ENCODE measurements around the gene LAMB1. TPM values are rescaled to one million over a fixed set of nuclear protein-coding genes. Genes with fewer than 3 reads are reported as not detected.
A peak's percentile ranks its signal among the peaks of the same experiment; 100 is the strongest.
"Not testable (repeated sequence)": the region's sequence is repeated elsewhere in the genome, so short reads cannot be mapped to it uniquely, and the experiment has no call there.

LAMB1 gene
- 20.0 TPM for polyA plus RNA-seq (2012; ENCODE audit: insufficient read depth, insufficient read length)

DNA sequence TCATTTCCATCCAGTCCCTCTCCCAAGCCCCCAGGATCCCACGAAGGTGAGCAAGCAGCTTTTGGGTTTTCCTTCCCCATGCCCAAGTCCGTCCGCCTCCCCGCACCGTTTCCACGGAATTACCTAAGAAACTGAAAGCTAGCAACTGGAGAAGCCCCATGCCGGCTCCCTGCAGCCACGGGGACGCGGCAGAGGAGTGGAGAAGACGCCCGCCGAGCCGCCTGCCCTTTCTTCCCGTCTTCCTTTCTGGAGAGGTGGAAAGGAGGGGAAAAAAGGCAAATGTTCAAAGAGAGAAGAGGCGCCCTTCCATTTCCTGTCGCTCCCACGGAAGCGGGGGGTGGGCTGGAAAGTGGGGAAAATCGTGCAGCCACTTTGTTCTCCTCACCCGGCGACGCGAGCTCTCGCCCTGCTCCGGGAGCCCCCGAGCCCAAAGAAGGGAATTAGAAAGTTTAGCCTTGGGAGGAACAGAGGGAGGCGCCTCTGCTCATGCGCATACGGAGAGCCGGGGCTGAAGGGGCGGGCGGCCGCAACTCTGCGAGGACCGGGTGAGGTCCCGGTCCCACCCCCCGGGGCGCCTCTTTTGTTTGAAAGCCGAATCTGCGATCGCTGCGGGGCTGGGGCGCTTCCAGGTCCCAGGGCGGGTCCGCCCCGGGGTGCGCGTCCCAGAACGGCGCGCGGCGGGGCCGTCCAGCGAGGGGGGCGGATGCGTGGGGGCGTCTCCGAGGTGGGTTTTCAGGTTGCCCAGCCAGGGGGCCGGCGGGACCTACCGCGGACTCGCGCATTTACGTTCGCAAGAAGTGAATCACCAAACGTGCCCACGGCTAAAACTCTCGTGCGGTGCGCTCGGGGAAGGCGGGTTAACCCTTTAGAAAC, at the start of gene LAMB1:
LAMB1 (minus strand) TSS at position 436 of the 873 bp plus-strand sequence; CDS start at position 160, 276 bp downstream.
- peak within 1 kb of the TSS; percentile 61 for H3K4me3 ChIP-seq (ENCODE audit: low read length)
- peak; percentile 12 for DNase-seq (ENCODE audit: low read depth, low spot score)

- H3K4me3 ChIP-seq (ENCODE audit: low read length) = no peak overlapping the region
- DNase-seq (ENCODE audit: low read depth, low spot score) = no peak
Measured at GRCh38 chr7:108051454-108051853, 48.5 kb upstream of the LAMB1 start.

DNA sequence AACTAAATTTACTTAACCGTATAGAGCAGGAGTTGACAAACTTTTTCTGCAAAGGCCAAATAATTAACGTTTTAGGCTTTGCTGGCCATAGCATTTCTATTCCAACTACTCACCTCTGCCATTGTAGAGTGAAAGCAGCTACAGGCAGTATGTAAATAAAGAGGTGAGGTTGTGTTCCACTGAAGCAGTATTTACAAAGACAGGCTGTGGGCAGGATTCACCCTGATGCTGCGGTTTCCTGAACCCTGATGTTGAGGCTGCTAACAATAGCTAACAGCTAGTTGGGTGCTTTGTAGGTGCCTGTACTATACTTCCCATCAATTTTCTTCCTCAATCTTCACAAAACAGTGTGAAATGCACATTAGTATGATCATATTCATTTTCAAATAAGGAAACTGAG, 47.0 kb upstream of the LAMB1 start:
- peak; percentile 68 for DNase-seq (ENCODE audit: low read depth, low spot score)
- no peak overlapping the region for H3K4me3 ChIP-seq (ENCODE audit: low read length)

DNA sequence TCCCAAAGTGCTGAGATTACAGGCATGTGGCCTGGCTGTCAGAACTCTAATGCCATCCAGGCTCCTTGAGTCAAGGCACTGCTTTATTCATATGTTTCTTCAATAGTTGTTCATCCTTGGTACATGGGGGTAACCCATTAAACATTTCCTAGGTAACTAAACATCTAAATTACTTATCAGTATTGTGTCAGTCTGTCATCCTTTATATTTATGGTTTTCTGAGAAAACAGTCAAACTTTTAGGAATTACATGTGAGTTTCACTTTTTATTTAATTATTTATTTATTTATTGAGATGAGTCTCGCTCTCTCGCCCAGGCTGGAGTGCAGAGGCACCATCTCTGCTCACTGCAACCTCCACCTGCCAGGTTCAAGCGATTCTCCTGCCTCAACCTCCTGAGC, 45.5 kb upstream of the LAMB1 start:
- no peak overlapping the region for H3K4me3 ChIP-seq (ENCODE audit: low read length)
- no peak for DNase-seq (ENCODE audit: low read depth, low spot score)

DNA sequence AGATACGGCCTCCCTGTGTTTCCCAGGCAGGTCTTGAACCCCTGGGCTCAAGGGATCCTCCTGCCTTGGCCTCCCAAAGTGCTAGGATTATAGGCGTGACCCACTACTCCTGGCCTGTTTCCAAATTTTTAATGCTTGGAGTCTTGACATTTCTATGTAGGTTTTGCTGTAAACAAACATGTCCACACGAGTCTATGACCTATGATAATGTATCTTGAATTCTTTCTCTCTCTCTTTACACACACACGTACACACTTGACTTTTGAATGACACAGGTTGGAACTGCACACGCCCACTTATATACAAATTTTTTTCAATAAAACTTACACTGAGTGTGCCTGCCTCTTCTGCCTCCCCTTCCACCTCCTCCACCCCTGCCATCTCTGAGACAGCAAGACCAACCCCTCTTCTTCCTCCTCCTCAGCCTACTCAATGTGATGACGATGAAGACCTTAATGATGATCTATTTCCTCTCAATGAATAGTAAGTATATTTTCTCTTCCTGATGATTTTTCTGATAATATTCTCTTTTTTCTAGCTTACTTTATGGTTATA, 44.1 kb upstream of the LAMB1 start:
- no peak for DNase-seq (ENCODE audit: low read depth, low spot score)
- H3K4me3 ChIP-seq (ENCODE audit: low read length) = no peak overlapping the region

DNA sequence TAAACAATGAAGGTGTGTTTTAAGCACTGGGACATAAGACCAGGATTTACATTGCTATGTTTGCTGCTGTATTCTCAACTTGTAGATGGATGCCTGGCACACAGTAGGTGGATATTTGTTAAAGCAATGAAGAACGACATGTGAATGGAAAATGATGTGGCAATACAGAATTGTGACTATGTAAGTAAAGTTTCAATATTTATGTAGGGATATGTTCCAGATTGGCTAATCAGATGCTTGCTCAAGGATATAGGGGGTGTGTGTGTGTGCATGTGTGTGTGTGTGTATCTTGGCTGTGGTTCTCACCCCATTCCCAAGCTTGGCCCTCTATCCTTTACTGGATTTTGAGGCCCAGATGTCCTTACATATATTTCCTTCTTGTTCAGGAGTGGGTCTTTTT, 42.7 kb upstream of the LAMB1 start:
- no peak overlapping the region for H3K4me3 ChIP-seq (ENCODE audit: low read length)
- no peak for DNase-seq (ENCODE audit: low read depth, low spot score)

- DNase-seq (ENCODE audit: low read depth, low spot score) = no peak
- H3K4me3 ChIP-seq (ENCODE audit: low read length) = no peak overlapping the region
Measured at GRCh38 chr7:108045154-108045553, 42.2 kb upstream of the LAMB1 start.

DNA sequence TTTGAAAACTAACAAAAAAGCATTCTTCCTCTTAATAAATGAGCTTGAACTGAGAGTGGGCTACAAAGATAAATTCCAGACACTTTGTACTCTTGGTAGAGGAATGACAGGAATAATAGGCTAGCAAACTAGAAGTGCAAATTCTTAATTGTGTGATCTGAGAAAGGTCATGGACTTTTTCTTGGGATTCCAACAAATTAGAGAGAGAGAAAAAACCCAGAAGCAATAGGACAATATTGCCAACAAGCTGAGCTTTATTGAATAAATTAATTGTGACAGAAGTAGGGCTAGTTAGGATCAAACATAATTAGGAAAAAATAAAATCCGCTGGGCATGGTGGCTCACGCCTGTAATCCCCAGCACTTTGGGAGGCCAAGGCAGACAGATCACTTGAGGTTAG, 41.4 kb upstream of the LAMB1 start:
- no peak overlapping the region for H3K4me3 ChIP-seq (ENCODE audit: low read length)
- DNase-seq (ENCODE audit: low read depth, low spot score) = no peak

- no peak for DNase-seq (ENCODE audit: low read depth, low spot score)
- H3K4me3 ChIP-seq (ENCODE audit: low read length) = no peak overlapping the region
Measured at GRCh38 chr7:108038986-108039385, 36.0 kb upstream of the LAMB1 start.

DNA sequence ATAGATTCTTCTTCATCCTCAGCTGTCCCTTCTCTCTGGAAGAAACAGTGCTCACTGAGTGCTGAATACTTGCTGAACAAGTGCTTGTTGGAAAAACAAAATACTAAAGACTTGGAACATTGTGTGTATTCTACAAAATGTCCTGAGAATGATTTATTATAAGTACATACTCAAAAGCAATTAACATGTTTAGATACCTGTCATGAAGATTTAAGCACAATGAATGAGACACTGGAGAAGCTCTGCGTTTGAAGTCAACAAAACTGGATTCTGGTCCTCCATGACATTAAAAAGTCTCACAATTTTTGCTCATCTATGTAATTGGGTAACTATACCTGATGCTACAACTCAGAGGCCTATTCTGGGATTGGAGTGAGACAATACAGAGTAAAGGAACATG, 34.8 kb upstream of the LAMB1 start:
- no peak overlapping the region for H3K4me3 ChIP-seq (ENCODE audit: low read length)
- DNase-seq (ENCODE audit: low read depth, low spot score) = no peak

DNA sequence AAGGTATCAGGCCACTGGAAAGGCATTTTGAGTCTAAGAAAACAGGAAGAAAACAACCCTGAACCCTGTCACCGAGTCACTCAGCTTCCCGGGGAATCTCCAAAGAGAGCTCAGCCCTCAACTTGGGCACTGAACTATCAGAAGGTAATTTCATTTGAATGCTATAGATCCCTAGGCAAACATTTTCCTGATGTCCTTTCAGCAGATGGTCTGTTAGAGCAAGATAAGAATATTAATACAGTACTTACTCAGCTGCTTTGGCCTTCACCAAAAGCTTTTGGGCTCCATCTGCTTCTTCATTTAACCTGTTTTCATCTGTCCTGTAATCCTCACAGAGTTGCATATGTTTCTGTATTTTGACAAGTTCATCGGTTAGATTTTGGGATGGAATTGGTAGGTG, 34.2 kb upstream of the LAMB1 start:
- no peak for DNase-seq (ENCODE audit: low read depth, low spot score)
- H3K4me3 ChIP-seq (ENCODE audit: low read length) = no peak overlapping the region

DNA sequence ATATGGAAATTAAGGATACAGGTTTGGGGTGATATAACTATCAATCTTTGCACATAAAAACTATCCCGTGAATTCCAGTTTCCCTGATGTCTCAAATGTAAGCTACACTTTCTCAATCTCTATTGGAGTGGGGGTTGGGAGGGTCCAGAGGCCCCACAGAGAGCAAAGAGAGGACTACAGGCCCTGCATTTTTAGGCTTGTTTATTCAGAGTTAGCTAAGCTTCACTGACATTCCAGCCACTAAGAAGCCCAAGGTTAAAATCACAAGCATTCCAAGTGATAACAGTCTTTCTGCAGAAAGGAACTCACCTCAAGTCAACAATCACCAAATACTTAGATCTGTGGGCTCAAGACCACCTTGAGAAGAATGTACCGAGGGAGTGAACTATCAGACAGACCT, 31.6 kb upstream of the LAMB1 start:
- no peak for DNase-seq (ENCODE audit: low read depth, low spot score)
- no peak overlapping the region for H3K4me3 ChIP-seq (ENCODE audit: low read length)

- no peak for DNase-seq (ENCODE audit: low read depth, low spot score)
- no peak overlapping the region for H3K4me3 ChIP-seq (ENCODE audit: low read length)
Measured at GRCh38 chr7:108033776-108034497, 31.0 kb upstream of the LAMB1 start.

DNA sequence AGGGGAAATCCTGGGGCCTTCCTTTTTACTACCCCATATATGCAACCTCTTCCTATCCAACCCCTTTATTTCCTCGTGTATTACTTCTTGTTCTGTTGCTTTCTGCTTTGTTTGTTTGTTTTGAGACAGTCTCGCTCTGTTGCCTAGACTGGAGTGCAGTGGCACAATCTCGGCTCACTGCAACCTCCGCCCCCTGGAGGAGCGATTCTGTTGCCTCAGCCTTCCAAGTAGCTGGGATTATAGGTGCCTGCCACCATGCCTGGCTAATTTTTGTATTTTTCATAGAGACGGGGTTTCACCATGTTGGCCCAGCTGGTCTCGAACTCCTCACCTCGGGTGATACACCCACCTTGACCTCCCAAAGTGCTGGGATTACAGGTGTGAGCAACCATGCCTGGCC, 30.3 kb upstream of the LAMB1 start:
- H3K4me3 ChIP-seq (ENCODE audit: low read length); DNase-seq (ENCODE audit: low read depth, low spot score): not testable (repeated sequence)

- H3K4me3 ChIP-seq (ENCODE audit: low read length) = no peak overlapping the region
- no peak for DNase-seq (ENCODE audit: low read depth, low spot score)
Measured at GRCh38 chr7:108030516-108030915, 27.6 kb upstream of the LAMB1 start.

GRCh38 chr7:108029034-108029433, 26.1 kb upstream of the LAMB1 start:
- no peak overlapping the region for H3K4me3 ChIP-seq (ENCODE audit: low read length)
- DNase-seq (ENCODE audit: low read depth, low spot score) = no peak

DNA sequence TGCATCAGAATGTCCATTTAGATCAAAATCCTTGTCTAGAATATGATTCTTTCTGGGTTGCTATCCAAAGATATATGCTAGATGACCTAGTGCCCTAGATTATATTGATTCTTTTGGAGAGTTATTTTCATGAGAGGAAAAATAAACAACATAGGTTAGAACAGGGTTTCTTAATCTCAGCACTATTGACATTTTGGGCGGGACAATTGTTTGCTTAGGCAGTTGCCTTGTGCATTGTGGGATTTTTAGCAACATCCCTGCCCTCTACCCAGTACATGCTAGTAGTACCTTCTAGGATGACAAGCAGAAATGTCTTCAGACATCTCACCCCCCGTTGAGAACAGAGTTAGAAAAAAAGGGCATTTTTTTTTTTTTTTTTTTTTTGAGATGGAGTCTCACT, 25.1 kb upstream of the LAMB1 start:
- DNase-seq (ENCODE audit: low read depth, low spot score) = no peak
- no peak overlapping the region for H3K4me3 ChIP-seq (ENCODE audit: low read length)

DNA sequence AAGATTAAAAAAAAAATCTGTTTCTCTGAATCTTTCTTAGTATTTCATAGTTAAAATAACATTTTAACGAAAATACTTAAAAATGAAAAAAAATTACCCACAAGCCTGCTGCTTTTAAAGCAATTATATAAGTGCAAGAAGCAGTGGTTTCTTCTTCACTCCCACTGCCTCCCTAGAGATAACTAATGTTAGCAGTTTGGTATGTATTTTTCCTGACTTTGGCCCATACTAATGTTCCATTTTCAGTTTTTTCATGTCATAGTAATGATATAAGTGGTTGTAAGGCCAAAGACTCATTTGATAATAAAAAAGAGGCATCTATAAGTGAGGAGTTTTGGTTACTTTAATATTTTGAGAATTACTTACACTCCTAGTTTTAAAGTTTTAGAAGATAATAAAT, 24.3 kb upstream of the LAMB1 start:
- no peak for DNase-seq (ENCODE audit: low read depth, low spot score)

DNA sequence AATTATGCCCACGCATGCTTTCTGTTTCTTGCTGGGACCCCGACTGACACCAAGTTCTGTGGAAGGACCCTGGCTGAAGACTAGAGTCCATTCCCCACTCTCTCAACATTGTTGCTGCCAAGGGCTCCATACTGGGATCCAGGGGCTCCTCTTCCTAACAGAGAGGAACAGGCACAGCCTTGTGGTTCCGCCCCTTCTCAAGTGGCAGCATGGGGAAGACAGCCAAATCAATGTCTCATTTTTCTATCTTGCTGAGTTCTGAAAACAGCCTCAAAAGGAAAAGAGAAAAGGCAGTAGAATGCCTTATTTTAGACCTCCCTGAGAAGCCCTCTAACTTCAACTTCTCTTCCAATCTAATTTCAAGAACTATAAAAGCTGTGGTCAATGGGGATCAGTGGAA, 23.7 kb upstream of the LAMB1 start:
- no peak overlapping the region for H3K4me3 ChIP-seq (ENCODE audit: low read length)
- DNase-seq (ENCODE audit: low read depth, low spot score) = no peak

More for the DNA sequence above, 24.3 kb upstream of the LAMB1 start:
- H3K4me3 ChIP-seq (ENCODE audit: low read length) = no peak overlapping the region

- no peak overlapping the region for H3K4me3 ChIP-seq (ENCODE audit: low read length)
- no peak for DNase-seq (ENCODE audit: low read depth, low spot score)
Measured at GRCh38 chr7:108026116-108026515, 23.2 kb upstream of the LAMB1 start.
